PFSK-1 (cell line): Measurements from ENCODE around the gene MAPK1IP1L.

Experiments
- FOXP2 ChIP-seq: optimal IDR thresholded peaks from 2 replicates; pipeline ENCODE3; 2011; ENCODE audit warnings: borderline replicate concordance, control low read depth, inconsistent platforms; ENCODE audit not compliant: insufficient read depth; ENCODE audit errors: extremely low read length, extremely low read depth
- POLR2AphosphoS5 ChIP-seq: IDR thresholded peaks from 2 replicates; pipeline ENCODE4 v1.6.1; 2012; ENCODE audit warnings: low read depth, mild to moderate bottlenecking, control low read depth, low read length, moderate library complexity
- SIN3A ChIP-seq: IDR thresholded peaks from 2 replicates; pipeline ENCODE4 v1.6.1; 2012; ENCODE audit warnings: mild to moderate bottlenecking, low read length, moderate library complexity, borderline replicate concordance; ENCODE audit not compliant: insufficient read depth
- TAF1 ChIP-seq: IDR thresholded peaks from 2 replicates; pipeline ENCODE4 v1.6.1; 2012; ENCODE audit warnings: low read length, control low read depth, borderline replicate concordance; ENCODE audit not compliant: insufficient read depth
- TF ChIP-seq, protein P1 (sequence below), 2 experiments: IDR thresholded peaks; 2 replicates each; pipeline versions ENCODE4 v1.6.1 to v1.8.0; 2011 to 2012; ENCODE audit warnings: low read depth in 2 of 2, low read length in 2 of 2, control low read depth in 1 of 2, inconsistent platforms in 1 of 2, mild to moderate bottlenecking in 1 of 2, moderate library complexity in 1 of 2; ENCODE audit not compliant: insufficient read depth in 1 of 2

MAPK1IP1L gene

GRCh38 chr14:55111122-55111708, 59.8 kb downstream of the MAPK1IP1L start:
- TF ChIP-seq, protein P1, sequence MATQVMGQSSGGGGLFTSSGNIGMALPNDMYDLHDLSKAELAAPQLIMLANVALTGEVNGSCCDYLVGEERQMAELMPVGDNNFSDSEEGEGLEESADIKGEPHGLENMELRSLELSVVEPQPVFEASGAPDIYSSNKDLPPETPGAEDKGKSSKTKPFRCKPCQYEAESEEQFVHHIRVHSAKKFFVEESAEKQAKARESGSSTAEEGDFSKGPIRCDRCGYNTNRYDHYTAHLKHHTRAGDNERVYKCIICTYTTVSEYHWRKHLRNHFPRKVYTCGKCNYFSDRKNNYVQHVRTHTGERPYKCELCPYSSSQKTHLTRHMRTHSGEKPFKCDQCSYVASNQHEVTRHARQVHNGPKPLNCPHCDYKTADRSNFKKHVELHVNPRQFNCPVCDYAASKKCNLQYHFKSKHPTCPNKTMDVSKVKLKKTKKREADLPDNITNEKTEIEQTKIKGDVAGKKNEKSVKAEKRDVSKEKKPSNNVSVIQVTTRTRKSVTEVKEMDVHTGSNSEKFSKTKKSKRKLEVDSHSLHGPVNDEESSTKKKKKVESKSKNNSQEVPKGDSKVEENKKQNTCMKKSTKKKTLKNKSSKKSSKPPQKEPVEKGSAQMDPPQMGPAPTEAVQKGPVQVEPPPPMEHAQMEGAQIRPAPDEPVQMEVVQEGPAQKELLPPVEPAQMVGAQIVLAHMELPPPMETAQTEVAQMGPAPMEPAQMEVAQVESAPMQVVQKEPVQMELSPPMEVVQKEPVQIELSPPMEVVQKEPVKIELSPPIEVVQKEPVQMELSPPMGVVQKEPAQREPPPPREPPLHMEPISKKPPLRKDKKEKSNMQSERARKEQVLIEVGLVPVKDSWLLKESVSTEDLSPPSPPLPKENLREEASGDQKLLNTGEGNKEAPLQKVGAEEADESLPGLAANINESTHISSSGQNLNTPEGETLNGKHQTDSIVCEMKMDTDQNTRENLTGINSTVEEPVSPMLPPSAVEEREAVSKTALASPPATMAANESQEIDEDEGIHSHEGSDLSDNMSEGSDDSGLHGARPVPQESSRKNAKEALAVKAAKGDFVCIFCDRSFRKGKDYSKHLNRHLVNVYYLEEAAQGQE (IDR thresholded peaks at IDR 0.05; ENCODE audit: insufficient read depth in 1 of 2, low read depth in 2 of 2, low read length in 2 of 2): no peak
- TF ChIP-seq TAF1 (no peak), POLR2AphosphoS5 (no peak), FOXP2 (no peak), SIN3A (no peak)

- TF ChIP-seq, protein P1 (IDR thresholded peaks at IDR 0.05; ENCODE audit: insufficient read depth in 1 of 2, low read depth in 2 of 2, low read length in 2 of 2): no peak
- TF ChIP-seq SIN3A: no peak
Measured at GRCh38 chr14:55114720-55115119, 63.3 kb downstream of the MAPK1IP1L start.

GRCh38 chr14:55115460-55115859, 64.0 kb downstream of the MAPK1IP1L start:
- TF ChIP-seq FOXP2 (no peak), TAF1 (no peak), SIN3A (no peak), POLR2AphosphoS5 (no peak)
- TF ChIP-seq, protein P1 (IDR thresholded peaks at IDR 0.05; ENCODE audit: insufficient read depth in 1 of 2, low read depth in 2 of 2, low read length in 2 of 2): no peak

DNA sequence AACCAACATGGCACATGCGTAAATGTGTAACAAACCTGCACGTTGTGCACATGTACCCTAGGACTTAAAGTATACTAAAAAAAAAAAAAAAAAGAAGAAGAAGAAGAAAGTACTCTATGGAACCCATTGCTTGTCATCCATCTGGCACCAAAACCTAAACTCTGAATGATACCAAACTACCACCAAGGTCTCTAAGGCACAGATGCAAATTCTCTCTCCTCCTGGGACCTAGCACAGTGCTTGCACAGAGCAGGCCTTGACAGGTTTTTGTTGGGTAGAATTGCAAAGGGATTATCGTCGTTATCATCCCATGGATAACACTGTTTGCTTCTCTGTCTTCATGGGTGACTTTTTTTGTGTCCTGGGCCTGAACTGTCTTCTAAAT, 64.4 kb downstream of the MAPK1IP1L start:
- TF ChIP-seq POLR2AphosphoS5 (no peak), SIN3A (no peak), TAF1 (no peak), FOXP2 (no peak)
- TF ChIP-seq, protein P1 (IDR thresholded peaks at IDR 0.05; ENCODE audit: insufficient read depth in 1 of 2, low read depth in 2 of 2, low read length in 2 of 2): no peak

GRCh38 chr14:55116246-55117030, 65.0 kb downstream of the MAPK1IP1L start:
- no peak for TF ChIP-seq TAF1
- TF ChIP-seq, protein P1 (IDR thresholded peaks at IDR 0.05; ENCODE audit: insufficient read depth in 1 of 2, low read depth in 2 of 2, low read length in 2 of 2): no peak
- TF ChIP-seq SIN3A: no peak
- TF ChIP-seq FOXP2: no peak
- no peak for TF ChIP-seq POLR2AphosphoS5
